ENCODE data around the gene NEURL1. TPM values are rescaled to one million over a fixed set of nuclear protein-coding genes. Genes with fewer than 3 reads are reported as not detected.
A peak's percentile ranks its signal among the peaks of the same experiment; 100 is the strongest.

Gene NEURL1
- total RNA-seq, 1 donor = not detected

DNA sequence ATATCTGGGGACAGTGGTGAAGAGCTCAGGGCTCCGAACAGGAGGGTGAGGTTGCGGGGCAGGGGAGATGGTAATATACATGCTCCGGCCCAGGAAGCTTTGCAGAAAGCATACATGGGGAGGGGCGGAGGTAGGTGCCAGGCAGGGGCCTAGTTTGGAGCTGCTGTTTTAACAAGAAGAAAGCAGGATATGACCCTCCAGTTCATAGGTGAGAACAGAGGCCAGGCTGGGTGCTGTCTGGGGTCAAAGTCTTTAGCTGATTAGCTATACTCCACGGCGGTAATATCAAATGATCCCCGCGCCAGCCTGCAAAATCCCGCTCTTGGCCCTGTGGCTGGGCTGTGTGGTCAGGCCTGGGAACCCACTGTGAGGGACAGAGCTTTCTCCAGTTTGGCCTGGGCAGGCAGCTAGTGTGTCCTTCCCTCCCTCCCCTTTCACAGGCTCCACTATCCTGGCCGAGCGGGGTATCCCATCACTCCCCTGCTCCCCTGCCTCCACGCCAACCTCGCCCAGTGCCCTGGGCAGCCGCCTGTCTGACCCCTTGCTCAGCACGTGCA, 95.6 kb downstream of the NEURL1 start:
- Histone ChIP-seq H3K9me3 (ENCODE audit: low read depth, low read length) (no peaks in the 10 kb centered on the region), H3K4me3 (ENCODE audit: insufficient read depth, low read length) (no peak overlapping the region), H4K20me1 (ENCODE audit: insufficient read depth, low read length) (peaks cover 4% of the 10 kb centered on the region), H2AFZ (ENCODE audit: low read length) (no peak overlapping the region), H3K4me1 (ENCODE audit: insufficient read depth, low read length) (no peaks in the 10 kb centered on the region), H3K36me3 (ENCODE audit: insufficient read depth, low read length) (no peaks in the 10 kb centered on the region), H3K4me2 (ENCODE audit: insufficient read depth, low read length) (no peak overlapping the region), H3K27ac (ENCODE audit: low read depth, low read length) (no peak overlapping the region), H3K27me3 (ENCODE audit: insufficient read depth, low read length) (no peaks in the 10 kb centered on the region), H3K79me2 (ENCODE audit: insufficient read depth, low read length) (no peaks in the 10 kb centered on the region)
- no peak for DNase-seq (ENCODE audit: insufficient read length, low spot score, missing footprints)
- no peak for TF ChIP-seq CTCF (IDR thresholded peaks at IDR 0.05; ENCODE audit: extremely low read depth, low read depth, low read length)

DNA sequence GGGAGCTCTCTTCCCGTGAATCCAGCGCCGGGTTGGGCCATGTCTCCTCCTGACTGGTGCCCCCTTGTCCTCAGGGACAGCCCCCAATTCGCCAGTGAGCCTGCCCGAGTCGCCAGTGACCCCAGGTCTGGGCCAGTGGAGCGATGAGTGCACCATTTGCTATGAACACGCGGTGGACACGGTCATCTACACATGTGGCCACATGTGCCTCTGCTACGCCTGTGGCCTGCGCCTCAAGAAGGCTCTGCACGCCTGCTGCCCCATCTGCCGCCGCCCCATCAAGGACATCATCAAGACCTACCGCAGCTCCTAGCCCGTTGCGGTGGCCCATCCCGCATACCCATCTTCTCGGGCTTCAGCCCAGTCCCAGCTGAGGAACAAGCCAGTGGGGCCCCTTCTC, 96.6 kb downstream of the NEURL1 start:
- Histone ChIP-seq H4K20me1 (ENCODE audit: insufficient read depth, low read length) (peaks cover 9% of the 10 kb centered on the region), H3K4me3 (ENCODE audit: insufficient read depth, low read length) (no peak overlapping the region), H2AFZ (ENCODE audit: low read length) (no peak overlapping the region), H3K27ac (ENCODE audit: low read depth, low read length) (no peak overlapping the region), H3K4me2 (ENCODE audit: insufficient read depth, low read length) (no peak overlapping the region), H3K79me2 (ENCODE audit: insufficient read depth, low read length) (no peaks in the 10 kb centered on the region), H3K36me3 (ENCODE audit: insufficient read depth, low read length) (no peaks in the 10 kb centered on the region), H3K27me3 (ENCODE audit: insufficient read depth, low read length) (no peaks in the 10 kb centered on the region), H3K4me1 (ENCODE audit: insufficient read depth, low read length) (no peaks in the 10 kb centered on the region), H3K9me3 (ENCODE audit: low read depth, low read length) (no peaks in the 10 kb centered on the region)
- TF ChIP-seq CTCF (IDR thresholded peaks at IDR 0.05; ENCODE audit: extremely low read depth, low read depth, low read length) = no peak
- DNase-seq (ENCODE audit: insufficient read length, low spot score, missing footprints) = peak; percentile 75

DNA sequence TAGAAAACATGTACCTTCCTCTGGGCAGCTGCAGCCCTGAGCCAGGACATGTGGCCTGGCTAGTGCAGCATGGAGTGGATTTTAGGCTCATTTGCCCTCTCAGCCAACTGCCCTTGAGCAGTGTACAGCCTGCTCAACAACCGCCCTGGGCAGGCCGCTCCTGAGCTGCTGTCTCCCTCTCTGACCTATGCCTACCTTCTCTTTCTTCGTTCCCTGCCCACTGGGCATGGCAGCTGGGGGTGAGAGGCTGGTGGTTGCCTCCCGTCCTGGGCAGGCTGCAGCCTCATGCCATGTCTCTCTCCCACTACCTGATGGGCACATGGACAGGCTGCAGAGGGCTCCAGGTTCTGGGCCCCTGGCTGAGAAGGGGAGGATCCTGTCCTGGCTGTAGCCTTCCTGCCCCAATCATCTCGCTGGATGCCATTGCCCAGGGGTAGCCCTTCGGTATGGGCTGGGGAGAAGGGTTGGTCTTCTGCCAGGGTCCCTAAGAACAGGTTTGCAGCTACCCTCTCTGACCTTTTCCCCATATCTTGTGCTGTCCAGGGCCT, 97.3 kb downstream of the NEURL1 start:
- TF ChIP-seq CTCF (IDR thresholded peaks at IDR 0.05; ENCODE audit: extremely low read depth, low read depth, low read length) = no peak
- Histone ChIP-seq H3K79me2 (ENCODE audit: insufficient read depth, low read length) (no peaks in the 10 kb centered on the region), H3K27ac (ENCODE audit: low read depth, low read length) (no peak overlapping the region), H3K4me3 (ENCODE audit: insufficient read depth, low read length) (no peak overlapping the region), H3K4me2 (ENCODE audit: insufficient read depth, low read length) (no peak overlapping the region), H4K20me1 (ENCODE audit: insufficient read depth, low read length) (peaks cover 11% of the 10 kb centered on the region), H3K27me3 (ENCODE audit: insufficient read depth, low read length) (no peaks in the 10 kb centered on the region), H3K9me3 (ENCODE audit: low read depth, low read length) (no peaks in the 10 kb centered on the region), H3K4me1 (ENCODE audit: insufficient read depth, low read length) (no peaks in the 10 kb centered on the region), H3K36me3 (ENCODE audit: insufficient read depth, low read length) (no peaks in the 10 kb centered on the region), H2AFZ (ENCODE audit: low read length) (no peak overlapping the region)
- no peak for DNase-seq (ENCODE audit: insufficient read length, low spot score, missing footprints)

DNA sequence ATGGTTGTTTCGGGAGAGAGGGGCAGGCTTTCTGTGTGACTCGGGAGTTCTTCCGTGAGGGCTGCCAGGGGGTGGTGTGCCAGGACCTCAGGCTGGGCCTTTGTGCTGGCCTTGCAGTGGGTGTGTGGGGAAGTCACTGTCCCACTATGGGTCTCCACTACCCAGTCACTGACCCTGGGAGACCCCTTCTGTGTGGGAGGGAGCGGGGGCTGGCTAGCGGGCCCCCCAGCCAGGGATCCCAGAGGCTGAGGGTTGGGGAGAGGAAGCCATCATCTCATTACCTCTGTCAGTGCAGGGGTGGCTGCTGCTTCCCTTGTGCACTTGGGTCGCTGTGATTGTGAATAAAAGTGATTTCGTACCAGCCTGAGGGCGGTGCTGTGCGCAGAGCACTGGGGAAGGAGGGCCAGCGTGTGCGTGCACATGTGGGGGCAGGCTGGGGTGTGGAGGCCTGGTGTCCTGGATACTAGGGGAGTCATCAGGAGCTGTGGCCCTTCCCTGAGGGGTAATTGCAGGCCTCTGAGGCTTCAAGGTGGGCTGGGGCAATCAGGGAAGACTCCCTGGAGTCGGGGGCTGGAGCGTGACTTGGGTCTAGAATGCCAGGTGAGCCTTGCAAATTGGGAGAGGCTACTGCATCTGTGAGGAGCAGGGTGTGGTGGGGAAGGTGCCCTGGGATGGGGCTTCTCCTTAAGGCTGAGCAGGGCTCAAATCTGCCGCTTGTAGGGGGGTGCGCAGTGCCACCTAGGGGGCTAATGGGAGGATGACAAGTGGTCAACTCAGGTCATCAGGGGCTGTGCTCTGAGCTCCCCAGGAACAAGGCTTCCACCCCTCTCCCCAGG, 98.9 kb downstream of the NEURL1 start:
- peak; percentile 72 for TF ChIP-seq CTCF (IDR thresholded peaks at IDR 0.05; ENCODE audit: extremely low read depth, low read depth, low read length)
- H3K4me1 ChIP-seq (ENCODE audit: insufficient read depth, low read length) = no peaks in the 10 kb centered on the region
- H3K36me3 ChIP-seq (ENCODE audit: insufficient read depth, low read length) = no peaks in the 10 kb centered on the region
- no peak overlapping the region for H3K4me3 ChIP-seq (ENCODE audit: insufficient read depth, low read length)
- H3K9me3 ChIP-seq (ENCODE audit: low read depth, low read length) = no peaks in the 10 kb centered on the region
- H3K27ac ChIP-seq (ENCODE audit: low read depth, low read length) = no peak overlapping the region
- H2AFZ ChIP-seq (ENCODE audit: low read length) = no peak overlapping the region
- H3K4me2 ChIP-seq (ENCODE audit: insufficient read depth, low read length) = no peak overlapping the region
- peaks cover 16% of the 10 kb centered on the region for H4K20me1 ChIP-seq (ENCODE audit: insufficient read depth, low read length)
- peak; percentile 89 for DNase-seq (ENCODE audit: insufficient read length, low spot score, missing footprints)
- no peaks in the 10 kb centered on the region for H3K79me2 ChIP-seq (ENCODE audit: insufficient read depth, low read length)
- no peaks in the 10 kb centered on the region for H3K27me3 ChIP-seq (ENCODE audit: insufficient read depth, low read length)

Measured in osteoblast (primary cell).